ENCODE results near the gene RNF187.

GRCh38 chr1:228483789-228484188, 3.4 kb upstream of the RNF187 start:
- no peak for TF ChIP-seq MAFK (IDR thresholded peaks at IDR 0.05; ENCODE audit: partially characterized antibody)
- no peak for TF ChIP-seq RCOR1 (IDR thresholded peaks at IDR 0.05; ENCODE audit: low read depth, low read length)
- TF ChIP-seq CTCF (IDR thresholded peaks at IDR 0.05): no peak
- TF ChIP-seq FOSB (CRISPR knock-in tag; IDR thresholded peaks at IDR 0.05): no peak
- TF ChIP-seq HMGXB4 (CRISPR knock-in tag; IDR thresholded peaks at IDR 0.05; ENCODE audit: borderline replicate concordance): no peak
- no peak for TF ChIP-seq PBX3 (IDR thresholded peaks at IDR 0.05)

Measured in A549 (cell line).